H4 (cell line): ENCODE results near the gene GPR156. TPM values are rescaled to one million over a fixed set of nuclear protein-coding genes. Genes with fewer than 3 reads are reported as not detected.
"Not testable (repeated sequence)": the region's sequence is repeated elsewhere in the genome, so short reads cannot be mapped to it uniquely, and the experiment has no call there.

Experiments used
- DNase-seq: peaks from one replicate; pipeline ENCODE4 v3.0.0-alpha.2; 2015; ENCODE audit warnings: low spot score
- total RNA-seq: library from RNA; depleted of rRNA; stranded (reverse); fragments of >200 nt; shearing (Covaris generic); gene quantifications from 2 replicates; pipeline ENCODE4 v1.2.3, GENCODE V29; 2014; rRNA removed

GPR156 gene
- total RNA-seq: 0.64 and 0.66 TPM in 2 replicates

GRCh38 chr3:120284747-120285507 lies at the start of gene GPR156:
Gene GPR156, minus strand, starts transcription at chr3:120285222. Its CDS starts 41,124 bp downstream, at chr3:120244098.
- no peak for DNase-seq

DNA sequence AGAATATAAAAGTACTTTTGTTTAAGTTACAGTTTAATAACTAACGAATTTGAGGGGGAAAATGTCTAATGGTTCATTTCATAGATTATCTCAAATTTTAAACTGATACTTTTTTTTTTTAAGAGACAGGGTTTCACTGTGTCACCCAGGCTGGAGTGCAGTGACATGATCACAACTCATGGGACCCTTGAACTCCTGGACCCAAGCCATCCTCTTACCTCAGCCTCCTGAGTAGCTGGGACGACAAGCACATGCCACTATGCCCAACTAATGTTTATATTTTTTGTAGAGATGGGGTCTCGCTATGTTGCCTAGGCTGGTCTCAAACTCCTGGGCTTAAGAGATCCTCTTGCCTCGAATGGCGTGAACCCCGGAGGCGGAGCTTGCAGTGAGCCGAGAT lies 47.6 kb upstream of the GPR156 start:
- no peak for DNase-seq

GRCh38 chr3:120331076-120331475 lies 46.1 kb upstream of the GPR156 start:
- no peak for DNase-seq

GRCh38 chr3:120326784-120327183 lies 41.8 kb upstream of the GPR156 start:
- DNase-seq: no peak

- DNase-seq: no peak
Observed at GRCh38 chr3:120324190-120324589, 39.2 kb upstream of the GPR156 start.

DNA sequence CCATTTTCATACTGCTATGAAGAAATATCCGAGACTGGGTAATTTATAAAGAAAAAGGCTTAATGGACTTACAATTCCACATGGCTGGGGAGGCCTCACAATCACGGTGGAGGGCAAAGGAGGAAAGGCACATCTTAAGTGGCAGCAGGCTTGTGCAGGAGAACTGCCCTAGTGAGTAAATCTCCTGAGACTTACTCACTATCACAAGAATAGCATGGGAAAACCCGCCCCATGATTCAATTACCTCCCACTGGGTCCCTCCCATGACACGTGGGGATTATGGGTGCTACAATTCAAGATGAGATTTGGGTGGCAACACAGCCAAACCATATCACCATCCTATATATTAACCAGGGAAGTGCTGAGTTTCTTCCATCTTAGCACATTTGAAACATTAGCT lies 38.7 kb upstream of the GPR156 start:
- not testable (repeated sequence) for DNase-seq

DNA sequence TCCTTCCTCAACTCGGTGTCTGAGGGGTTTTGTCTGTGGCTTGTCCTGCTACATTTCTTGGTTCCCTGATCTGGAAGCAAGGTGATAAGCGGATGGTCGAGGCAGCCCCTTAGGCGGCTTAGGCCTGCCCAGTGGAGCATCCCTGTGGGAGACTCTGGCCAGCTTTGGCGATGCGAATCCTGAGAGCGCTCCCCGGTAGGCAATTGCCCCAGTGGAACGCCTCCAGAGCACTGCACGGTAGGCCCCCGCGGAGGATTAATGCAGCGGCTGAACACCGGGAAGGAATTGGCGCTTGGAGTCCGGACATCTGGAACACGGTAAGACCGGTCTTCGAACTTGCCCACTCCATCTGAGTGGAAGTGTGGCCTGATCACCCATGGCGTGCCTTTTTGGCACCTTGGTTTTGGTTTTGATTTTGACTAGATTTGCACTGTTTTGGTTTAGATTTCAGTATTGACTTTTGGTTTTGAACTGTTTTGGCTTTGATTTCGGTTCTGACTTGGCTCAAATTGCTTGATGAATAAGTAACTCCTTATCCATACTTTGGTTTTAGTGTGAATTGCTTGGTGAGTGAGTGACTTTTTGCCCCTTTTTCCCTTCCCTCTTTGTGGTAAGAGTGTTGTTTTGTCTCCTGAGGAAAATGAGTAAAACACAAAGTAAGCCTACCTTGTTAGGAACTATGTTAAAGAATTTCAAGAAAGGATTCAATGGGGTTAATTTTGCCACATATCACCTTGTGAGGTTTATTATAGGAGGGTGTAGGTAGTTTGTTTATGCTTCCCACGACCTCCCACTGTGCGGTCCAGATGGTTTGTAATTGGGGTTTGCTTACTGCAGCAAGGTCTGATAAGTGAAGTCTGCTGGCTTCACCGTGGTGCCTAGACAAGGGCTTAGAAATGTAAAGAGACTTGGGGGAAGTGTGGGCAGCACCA lies 27.1 kb upstream of the GPR156 start:
- DNase-seq: no peak

DNA sequence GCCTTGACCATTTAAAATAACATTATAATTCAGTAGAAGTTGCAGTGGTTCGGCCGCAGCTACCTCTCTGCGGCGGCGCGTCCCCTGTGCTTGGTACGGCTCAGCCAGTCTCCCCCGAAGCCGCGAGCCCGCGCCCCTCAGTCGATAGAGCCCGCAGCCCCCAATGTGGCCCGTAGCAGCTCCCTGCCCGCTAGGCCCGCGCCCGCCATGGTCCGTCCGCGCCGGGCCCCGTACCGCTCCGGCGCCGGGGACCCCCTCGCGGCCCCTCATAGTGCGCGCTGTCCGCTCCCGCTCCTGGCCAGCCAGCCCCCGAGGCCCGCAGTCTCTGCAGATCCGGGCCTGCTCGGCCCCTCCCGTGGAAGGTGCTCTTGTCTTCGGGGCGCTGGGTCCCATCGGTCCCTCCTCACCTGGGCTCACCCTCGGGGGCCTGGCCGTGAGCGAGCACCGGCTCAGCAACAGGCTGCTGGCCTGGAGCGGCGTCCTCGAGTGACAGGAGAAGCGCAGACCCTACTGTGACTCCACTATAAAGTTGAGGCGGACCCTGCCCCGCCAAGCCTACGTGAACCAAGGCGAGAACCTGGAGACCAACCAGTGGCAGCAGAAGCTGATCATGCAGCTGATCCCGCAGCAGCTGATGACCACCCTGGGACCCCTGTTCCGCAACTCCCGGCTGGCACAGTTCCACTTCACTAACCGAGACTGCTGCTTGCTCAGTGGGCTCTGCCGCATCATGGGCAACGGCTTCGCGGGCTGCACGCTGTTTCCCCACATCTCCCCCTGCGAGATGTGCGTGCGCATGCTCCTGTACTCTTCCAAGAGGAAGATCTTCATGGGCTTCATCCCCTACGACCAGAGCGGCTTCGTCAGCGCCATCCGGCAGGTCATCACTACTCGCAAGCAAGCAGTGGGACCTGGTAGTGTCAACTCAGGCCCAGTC lies 21.8 kb upstream of the GPR156 start:
- no peak for DNase-seq

DNA sequence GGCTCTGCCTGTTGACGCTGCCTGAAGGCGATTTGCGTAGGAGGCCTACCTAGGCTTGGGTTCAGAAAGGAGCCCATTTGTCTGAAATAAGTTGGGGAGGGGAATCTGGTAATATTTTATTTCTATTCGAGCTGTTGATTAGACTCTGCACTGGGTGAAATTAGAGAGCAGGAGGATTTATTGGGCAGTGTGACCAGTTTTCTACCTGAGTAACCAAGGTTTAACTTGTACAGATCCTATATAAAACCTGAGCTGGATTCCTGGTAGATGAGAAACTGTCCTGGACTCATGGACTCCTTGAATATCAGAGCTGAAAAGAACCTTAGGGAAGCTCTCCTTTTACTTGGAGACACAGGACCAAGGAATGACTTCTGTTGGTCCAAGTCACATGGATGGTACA lies 19.6 kb upstream of the GPR156 start:
- DNase-seq: no peak

- DNase-seq: no peak
Observed at GRCh38 chr3:120302361-120302760, 17.3 kb upstream of the GPR156 start.

GRCh38 chr3:120300971-120301370 lies 15.9 kb upstream of the GPR156 start:
- DNase-seq: no peak

GRCh38 chr3:120299403-120299802 lies 14.4 kb upstream of the GPR156 start:
- DNase-seq: no peak

DNA sequence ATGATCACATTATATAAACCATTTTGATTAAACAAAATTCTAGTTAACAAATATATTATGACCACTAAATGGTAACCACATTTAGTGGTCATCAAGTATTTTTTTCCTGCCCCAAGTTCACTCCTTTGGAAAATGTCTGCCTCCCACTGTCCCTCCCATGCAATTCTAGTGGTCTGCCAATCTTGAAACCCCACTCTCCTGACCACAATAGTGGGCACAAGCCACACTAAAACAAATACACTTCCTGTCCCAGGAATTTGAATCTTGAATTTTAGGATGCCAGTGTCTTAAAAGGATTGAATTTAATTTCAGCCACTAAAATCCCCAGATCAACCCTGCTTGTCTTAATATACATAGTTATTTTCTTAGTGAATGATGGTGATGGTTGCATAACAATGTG lies 14.0 kb upstream of the GPR156 start:
- no peak for DNase-seq

DNA sequence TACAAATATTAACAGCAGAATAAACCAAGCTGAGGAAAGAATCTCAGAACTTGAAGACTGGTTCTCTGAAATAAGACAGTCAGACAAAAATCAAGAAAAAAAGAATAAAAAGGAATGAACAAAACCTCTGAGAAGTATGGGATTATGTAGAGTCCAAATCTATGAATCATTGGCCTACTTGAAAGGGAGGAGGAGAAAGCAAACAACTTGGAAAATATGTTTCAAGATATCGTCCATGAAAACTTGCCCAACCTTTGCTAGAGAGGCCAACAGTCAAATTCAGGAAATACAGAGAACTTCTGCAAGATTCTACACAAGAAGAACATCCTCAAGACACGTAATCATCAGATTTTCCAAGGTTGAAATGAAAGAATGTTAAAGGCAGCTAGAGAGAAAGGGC lies 6.5 kb upstream of the GPR156 start:
- not testable (repeated sequence) for DNase-seq

DNA sequence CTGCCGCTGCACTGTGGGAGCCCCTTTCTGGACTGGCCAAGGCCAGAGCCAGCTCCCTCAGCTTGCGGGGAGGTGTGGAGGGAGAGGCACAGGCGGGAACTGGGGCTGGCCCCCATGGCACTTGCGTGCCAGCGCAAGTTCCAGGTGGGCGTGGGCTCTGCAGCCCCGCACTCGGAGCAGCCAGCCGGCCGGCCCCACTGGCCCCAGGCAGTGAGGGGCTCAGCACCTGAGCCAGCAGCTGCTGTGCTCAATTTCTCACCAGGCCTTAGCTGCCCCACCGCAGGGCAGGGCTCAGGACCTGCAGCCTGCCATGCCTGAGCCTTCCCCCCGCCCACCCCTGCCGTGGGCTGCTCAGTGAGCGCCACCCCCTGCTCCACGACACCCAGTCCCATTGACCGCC lies 4.6 kb upstream of the GPR156 start:
- no peak for DNase-seq

GRCh38 chr3:120286465-120286864 lies 1.4 kb upstream of the GPR156 start:
- DNase-seq: no peak

- no peak for DNase-seq
Observed at GRCh38 chr3:120285508-120285841, 453 bp upstream of the GPR156 start.

DNA sequence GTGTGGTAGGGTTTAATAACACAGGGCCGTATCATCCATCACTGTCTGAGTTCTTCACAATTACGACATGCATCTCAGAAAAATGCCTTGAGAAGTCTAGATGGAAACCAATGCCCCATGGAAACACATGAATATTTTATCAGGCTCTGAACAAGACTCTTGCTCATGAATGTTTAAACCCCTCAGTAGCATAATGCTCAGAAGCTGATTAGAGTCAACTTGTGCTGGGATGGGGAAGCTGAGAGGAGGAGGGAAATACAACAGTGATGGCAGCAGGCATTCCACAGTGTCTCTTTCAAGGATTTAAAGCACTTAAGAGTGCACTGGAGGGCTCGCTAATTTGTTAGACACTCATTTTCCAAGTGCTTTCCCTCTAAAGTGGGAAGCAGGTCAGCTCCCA lies 3.8 kb downstream of the GPR156 start:
- no peak for DNase-seq

- DNase-seq: no peak
Observed at GRCh38 chr3:120280566-120280965, 4.5 kb downstream of the GPR156 start.

DNA sequence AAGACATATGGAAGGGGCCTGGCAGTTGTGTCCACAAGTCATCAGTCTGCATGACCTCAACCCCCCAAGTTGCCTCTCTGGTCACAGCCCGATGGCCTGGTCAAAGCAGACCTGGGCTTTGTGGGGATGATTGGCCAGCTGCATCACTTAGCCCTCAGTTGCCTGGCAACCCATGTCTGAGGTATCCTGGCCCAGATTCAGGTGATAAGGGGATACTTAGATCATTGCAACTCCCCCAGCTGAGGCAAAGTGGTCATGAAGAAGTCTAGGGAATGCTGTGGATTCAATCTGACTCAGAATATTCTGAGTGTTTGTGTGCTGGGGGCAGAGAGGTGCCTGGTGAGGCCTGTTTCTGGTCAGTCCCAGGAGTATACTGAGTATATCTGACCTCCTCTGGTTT lies 5.0 kb downstream of the GPR156 start:
- no peak for DNase-seq

DNA sequence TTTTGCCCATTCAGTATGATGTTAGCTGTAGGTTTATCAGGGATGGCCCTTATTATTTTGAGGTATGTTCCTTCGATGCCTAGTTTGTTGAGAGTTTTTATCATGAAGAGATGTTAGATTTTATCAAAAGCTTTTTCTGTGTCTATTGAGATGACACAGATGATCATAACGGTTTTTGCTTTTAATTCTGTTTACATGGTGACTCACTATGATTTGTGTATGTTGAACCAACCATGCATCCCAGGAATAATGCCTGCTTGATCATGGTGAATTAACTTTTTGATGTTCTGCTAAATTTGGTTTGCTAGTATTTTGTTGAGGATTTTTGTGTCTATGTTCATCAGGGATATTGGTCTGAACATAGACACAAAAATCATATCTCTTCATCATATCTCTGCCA lies 8.3 kb downstream of the GPR156 start:
- no peak for DNase-seq

- DNase-seq: no peak
Observed at GRCh38 chr3:120275618-120276017, 9.4 kb downstream of the GPR156 start.
